HG02938 (cell line): ENCODE results near the gene CD48.

Source experiments
- ATAC-seq: cut with Tn5 transposase; IDR thresholded peaks from one replicate; pipeline ENCODE4 v1.9.1; 2021; ENCODE audit warnings: mild to moderate bottlenecking, moderate library complexity; ENCODE audit not compliant: unreplicated experiment

CD48 gene

GRCh38 chr1:160711602-160712311 lies at the start of gene CD48:
TSS of gene CD48 (minus strand) at chr1:160711822. CDS start at chr1:160711763, 59 bp downstream.
- ATAC-seq: peak; percentile 45

GRCh38 chr1:160761046-160761445 lies 49.4 kb upstream of the CD48 start:
- ATAC-seq: no peak

- no peak for ATAC-seq
Observed at GRCh38 chr1:160759740-160760139, 48.1 kb upstream of the CD48 start.

GRCh38 chr1:160758521-160758920 lies 46.9 kb upstream of the CD48 start:
- no peak for ATAC-seq

GRCh38 chr1:160756849-160757201 lies 45.2 kb upstream of the CD48 start:
- ATAC-seq: no peak

- ATAC-seq: peak; percentile 43
Observed at GRCh38 chr1:160755911-160756848, 44.6 kb upstream of the CD48 start.

GRCh38 chr1:160755461-160755860 lies 43.8 kb upstream of the CD48 start:
- no peak for ATAC-seq

GRCh38 chr1:160753594-160753993 lies 42.0 kb upstream of the CD48 start:
- ATAC-seq: no peak

GRCh38 chr1:160752924-160753323 lies 41.3 kb upstream of the CD48 start:
- ATAC-seq: no peak

GRCh38 chr1:160752406-160752805 lies 40.8 kb upstream of the CD48 start:
- no peak for ATAC-seq

GRCh38 chr1:160750608-160751007 lies 39.0 kb upstream of the CD48 start:
- ATAC-seq: no peak

- ATAC-seq: no peak
Observed at GRCh38 chr1:160748878-160749269, 37.3 kb upstream of the CD48 start.

GRCh38 chr1:160748181-160748877 lies 36.7 kb upstream of the CD48 start:
- no peak for ATAC-seq

- ATAC-seq: no peak
Observed at GRCh38 chr1:160747717-160748116, 36.1 kb upstream of the CD48 start.

- no peak for ATAC-seq
Observed at GRCh38 chr1:160746836-160747500, 35.3 kb upstream of the CD48 start.

GRCh38 chr1:160745551-160745950 lies 33.9 kb upstream of the CD48 start:
- ATAC-seq: no peak

GRCh38 chr1:160744852-160745520 lies 33.4 kb upstream of the CD48 start:
- ATAC-seq: no peak

- ATAC-seq: no peak
Observed at GRCh38 chr1:160744199-160744851, 32.7 kb upstream of the CD48 start.

GRCh38 chr1:160743266-160743665 lies 31.6 kb upstream of the CD48 start:
- ATAC-seq: no peak
